NCI-H69 (cell line): Measurements from ENCODE around the gene CDH4.

ENCODE experiments used
- DNase-seq: peaks from one replicate; lab custom pipeline; 2025; lab: John Stamatoyannopoulos, UW

Gene CDH4

GRCh38 chr20:61301711-61302525, 49.9 kb downstream of the CDH4 start:
- DNase-seq: no peak

GRCh38 chr20:61303217-61303616, 51.2 kb downstream of the CDH4 start:
- no peak for DNase-seq

GRCh38 chr20:61303675-61304074, 51.6 kb downstream of the CDH4 start:
- DNase-seq: peak; percentile 7

GRCh38 chr20:61304750-61305149, 52.7 kb downstream of the CDH4 start:
- DNase-seq: no peak

- no peak for DNase-seq
Observed at GRCh38 chr20:61306937-61307475, 54.9 kb downstream of the CDH4 start.

- no peak for DNase-seq
Observed at GRCh38 chr20:61307686-61308476, 55.8 kb downstream of the CDH4 start.

GRCh38 chr20:61308477-61308774, 56.4 kb downstream of the CDH4 start:
- DNase-seq: no peak

GRCh38 chr20:61310954-61311353, 58.9 kb downstream of the CDH4 start:
- DNase-seq: no peak

- no peak for DNase-seq
Observed at GRCh38 chr20:61311656-61312387, 59.8 kb downstream of the CDH4 start.

- no peak for DNase-seq
Observed at GRCh38 chr20:61312925-61313324, 60.9 kb downstream of the CDH4 start.

GRCh38 chr20:61313396-61313795, 61.3 kb downstream of the CDH4 start:
- DNase-seq: no peak

GRCh38 chr20:61314326-61315010, 62.4 kb downstream of the CDH4 start:
- no peak for DNase-seq

GRCh38 chr20:61315319-61315718, 63.3 kb downstream of the CDH4 start:
- DNase-seq: no peak

- no peak for DNase-seq
Observed at GRCh38 chr20:61316346-61316745, 64.3 kb downstream of the CDH4 start.

GRCh38 chr20:61317966-61318530, 66.0 kb downstream of the CDH4 start:
- no peak for DNase-seq

- no peak for DNase-seq
Observed at GRCh38 chr20:61320691-61321425, 68.8 kb downstream of the CDH4 start.

GRCh38 chr20:61321481-61321880, 69.4 kb downstream of the CDH4 start:
- no peak for DNase-seq

- no peak for DNase-seq
Observed at GRCh38 chr20:61322151-61322865, 70.2 kb downstream of the CDH4 start.

- DNase-seq: no peak
Observed at GRCh38 chr20:61324906-61325305, 72.8 kb downstream of the CDH4 start.

- DNase-seq: no peak
Observed at GRCh38 chr20:61325718-61326117, 73.7 kb downstream of the CDH4 start.
